IMR-90 (cell line): Measurements from ENCODE around the gene DCP2.

ENCODE experiments used
- CTCF ChIP-seq: conservative IDR thresholded peaks from 2 replicates; pipeline ENCODE4 v1.5.1; 2012; ENCODE audit warnings: mild to moderate bottlenecking, low read depth, low read length, improper control_type of control experiment
- ELK1 ChIP-seq: fragments of 150-350 bp; IDR thresholded peaks from 2 replicates; pipeline ENCODE4 v1.6.1; 2016; ENCODE audit warnings: low read depth, mild to moderate bottlenecking, low read length, moderate library complexity, borderline replicate concordance
- MAFK ChIP-seq: IDR thresholded peaks from 2 replicates; pipeline ENCODE4 v1.6.1; 2012; ENCODE audit warnings: low read depth, low read length, improper control_type of control experiment
- RCOR1 ChIP-seq: IDR thresholded peaks from 2 replicates; pipeline ENCODE4 v1.6.1; 2012; ENCODE audit warnings: mild to moderate bottlenecking, low read length, improper control_type of control experiment; ENCODE audit not compliant: insufficient replicate concordance

- TF ChIP-seq CTCF: no peak
- no peak for TF ChIP-seq RCOR1
- TF ChIP-seq MAFK: no peak
- TF ChIP-seq ELK1: no peak
These were observed 81.0 kb downstream of the DCP2 start for GRCh38 chr5:113057557-113057984.
